RWPE1 (cell line): ENCODE results near the gene WASF3.
A peak's percentile ranks its signal among the peaks of the same experiment; 100 is the strongest.

Experiments
- CTCF ChIA-PET: fragments of 350-600 bp; sonication (Branson Sonifier 250); formaldehyde crosslinking; extraction: SDS; loops from one replicate; lab custom pipeline; 2021; lab: Yijun Ruan, JAX
- POLR2A ChIA-PET: fragments of 400-600 bp; formaldehyde crosslinking; extraction: SDS; loops from one replicate; lab custom pipeline; 2020; ENCODE audit warnings: antibody characterized with exemption; ENCODE audit not compliant: low non-redundant PET; lab: Yijun Ruan, JAX
- DNase-seq: peaks from one replicate; pipeline ENCODE4 v3.0.0; 2012; ENCODE audit warnings: low spot score
- H3K27ac ChIP-seq: fragments of 450-650 bp; 2 replicates; pipeline ENCODE4 v1.5.1; 2017
- CTCF ChIP-seq: fragments of 450-650 bp; conservative IDR thresholded peaks from 2 replicates; pipeline ENCODE4 v1.5.1; 2017; ENCODE audit warnings: low read depth, mild to moderate bottlenecking

Gene WASF3

GRCh38 chr13:26604784-26605545, 47.5 kb downstream of the WASF3 start:
- no peak for TF ChIP-seq CTCF
- CTCF ChIA-PET: interaction anchor here (0.6 to 0.8 kb wide), 2 partner anchors 9 to 296 kb away, joined by 4 to 5 read pairs; no protein-coding TSS in a partner anchor
- no peak for DNase-seq
- no peak overlapping the region for H3K27ac ChIP-seq
- POLR2A ChIA-PET: no interaction called here

- DNase-seq: no peak
- CTCF ChIA-PET: no interaction called here
- no peak for TF ChIP-seq CTCF
- POLR2A ChIA-PET: no interaction called here
- no peak overlapping the region for H3K27ac ChIP-seq
These were observed 48.4 kb downstream of the WASF3 start for GRCh38 chr13:26605845-26606244.

- POLR2A ChIA-PET: interaction anchor here (0.5 kb wide), 1 partner anchor 969 kb away, joined by 3 read pairs; no protein-coding TSS in a partner anchor
- CTCF ChIA-PET: no interaction called here
- no peak for DNase-seq
- no peak for TF ChIP-seq CTCF
- no peak overlapping the region for H3K27ac ChIP-seq
These were observed 49.1 kb downstream of the WASF3 start for GRCh38 chr13:26606631-26607030.

- ChIA-PET POLR2A (no interaction called here), CTCF (no interaction called here)
- no peak overlapping the region for H3K27ac ChIP-seq
- no peak for DNase-seq
- TF ChIP-seq CTCF: no peak
These were observed 57.2 kb downstream of the WASF3 start for GRCh38 chr13:26614721-26615120.

- no peak for TF ChIP-seq CTCF
- ChIA-PET CTCF (no interaction called here), POLR2A (no interaction called here)
- peak; percentile 79 for DNase-seq
- H3K27ac ChIP-seq: no peak overlapping the region
These were observed 58.6 kb downstream of the WASF3 start for GRCh38 chr13:26616126-26616525.

GRCh38 chr13:26618726-26619125, 61.2 kb downstream of the WASF3 start:
- DNase-seq: no peak
- ChIA-PET POLR2A (no interaction called here), CTCF (no interaction called here)
- TF ChIP-seq CTCF: no peak
- H3K27ac ChIP-seq: no peak overlapping the region
